ENCODE results near the gene HOXB6.

Gene HOXB6

GRCh38 chr17:48564188-48565021 is 40.4 kb downstream of the HOXB6 start:
- DNase-seq: no peak

GRCh38 chr17:48563867-48564187 is 41.0 kb downstream of the HOXB6 start:
- DNase-seq: no peak

- no peak for DNase-seq
Observed at GRCh38 chr17:48563385-48563838, 41.4 kb downstream of the HOXB6 start.

- no peak for DNase-seq
Observed at GRCh38 chr17:48562934-48563333, 41.9 kb downstream of the HOXB6 start.

- no peak for DNase-seq
Observed at GRCh38 chr17:48561884-48562810, 42.6 kb downstream of the HOXB6 start.

- DNase-seq: no peak
Observed at GRCh38 chr17:48559840-48560817, 44.7 kb downstream of the HOXB6 start.

- DNase-seq: no peak
Observed at GRCh38 chr17:48559122-48559839, 45.5 kb downstream of the HOXB6 start.

GRCh38 chr17:48558831-48559121 is 46.0 kb downstream of the HOXB6 start:
- DNase-seq: no peak

- no peak for DNase-seq
Observed at GRCh38 chr17:48558057-48558830, 46.5 kb downstream of the HOXB6 start.

- DNase-seq: no peak
Observed at GRCh38 chr17:48556576-48557401, 48.0 kb downstream of the HOXB6 start.

GRCh38 chr17:48556229-48556575 is 48.6 kb downstream of the HOXB6 start:
- no peak for DNase-seq

- no peak for DNase-seq
Observed at GRCh38 chr17:48555258-48556228, 49.2 kb downstream of the HOXB6 start.

- DNase-seq: no peak
Observed at GRCh38 chr17:48554412-48555257, 50.2 kb downstream of the HOXB6 start.

- no peak for DNase-seq
Observed at GRCh38 chr17:48553826-48554225, 51.0 kb downstream of the HOXB6 start.

GRCh38 chr17:48553190-48553547 is 51.6 kb downstream of the HOXB6 start:
- no peak for DNase-seq

GRCh38 chr17:48552466-48553189 is 52.2 kb downstream of the HOXB6 start:
- no peak for DNase-seq

GRCh38 chr17:48551596-48552465 is 53.0 kb downstream of the HOXB6 start:
- DNase-seq: no peak

Measured in GDM1 (cell line).